K562 (cell line): ENCODE measurements around the gene KMT2C. TPM values are rescaled to one million over a fixed set of nuclear protein-coding genes. Genes with fewer than 3 reads are reported as not detected.

Experiments used
- CBX5 ChIP-seq: IDR thresholded peaks from 2 replicates; pipeline ENCODE4 v1.6.1; 2014; ENCODE audit warnings: low read depth, borderline replicate concordance
- CCNT2 ChIP-seq: IDR thresholded peaks from 2 replicates; pipeline ENCODE4 v1.6.1; 2011; ENCODE audit warnings: borderline replicate concordance, low read depth, mild to moderate bottlenecking, moderate library complexity, mixed read lengths, low read length; ENCODE audit not compliant: insufficient read length; ENCODE audit errors: extremely low read depth
- DACH1 ChIP-seq: fragments of 450-650 bp; IDR thresholded peaks from 2 replicates; pipeline ENCODE4 v1.6.1; 2018; ENCODE audit not compliant: partially characterized antibody
- FOXK2 ChIP-seq, 2 experiments: fragments of 450-650 bp; IDR thresholded peaks in 1 of 2; conservative IDR thresholded peaks in 1 of 2; 2 replicates each; pipeline ENCODE4 v1.6.1; 2016; ENCODE audit warnings: low read depth in 2 of 2, mild to moderate bottlenecking in 1 of 2
- GTF2F1 ChIP-seq: IDR thresholded peaks from 2 replicates; pipeline ENCODE4 v1.6.1; 2011; ENCODE audit warnings: low read depth, low read length, improper control_type of control experiment
- HDAC8 ChIP-seq: fragments of 450-650 bp; IDR thresholded peaks from 2 replicates; pipeline ENCODE4 v1.6.1; 2016; ENCODE audit warnings: mild to moderate bottlenecking, missing genetic modification characterization, moderate library complexity, missing compliant biosample characterization
- IRF2 ChIP-seq: sonication (generic); formaldehyde crosslinking; IDR thresholded peaks from 2 replicates; pipeline ENCODE4 v1.8.1; 2022; ENCODE audit warnings: mild to moderate bottlenecking, missing genetic modification reagents
- MYBL2 ChIP-seq, 2 experiments: fragments of 450-650 bp in 1 of 2; sonication (generic) in 1 of 2; formaldehyde crosslinking in 1 of 2; IDR thresholded peaks; 2 replicates each; pipeline versions ENCODE4 v1.6.1 to v1.8.1; 2017 to 2022; ENCODE audit warnings: borderline replicate concordance in 1 of 2, inconsistent platforms in 1 of 2, low read depth in 1 of 2, mild to moderate bottlenecking in 1 of 2, missing genetic modification reagents in 1 of 2, moderate library complexity in 1 of 2
- NR4A1 ChIP-seq, 2 experiments: fragments of 250-450 bp in 1 of 2; fragments of 450-650 bp in 1 of 2; sonication (Bioruptor Pico) in 1 of 2; IDR thresholded peaks; 2 replicates each; pipeline versions ENCODE4 v1.4.0 to v1.6.1; 2016 to 2020; ENCODE audit warnings: mild to moderate bottlenecking in 2 of 2, missing compliant biosample characterization in 1 of 2, missing genetic modification characterization in 1 of 2, moderate library complexity in 1 of 2
- POLR2AphosphoS5 ChIP-seq: IDR thresholded peaks from 2 replicates; pipeline ENCODE4 v1.6.1; 2011; ENCODE audit warnings: mild to moderate bottlenecking, low read depth, low read length, moderate library complexity; ENCODE audit not compliant: control insufficient read depth, insufficient read depth
- PTRF ChIP-seq: fragments of 450-650 bp; IDR thresholded peaks from 2 replicates; pipeline ENCODE4 v1.6.1; 2016; ENCODE audit warnings: mild to moderate bottlenecking, missing genetic modification characterization, missing compliant biosample characterization
- TAF9B ChIP-seq: fragments of 450-650 bp; IDR thresholded peaks from 2 replicates; pipeline ENCODE4 v1.6.1; 2018; ENCODE audit warnings: mild to moderate bottlenecking; ENCODE audit not compliant: partially characterized antibody
- TEAD2 ChIP-seq: fragments of 450-650 bp; IDR thresholded peaks from 2 replicates; pipeline ENCODE4 v1.6.1; 2016; ENCODE audit warnings: missing genetic modification characterization, control low read depth, missing compliant biosample characterization
- TSC22D4 ChIP-seq: fragments of 450-650 bp; IDR thresholded peaks from 2 replicates; pipeline ENCODE4 v1.6.1; 2016; ENCODE audit warnings: missing genetic modification characterization, missing biosample characterization, control low read depth
- XRCC3 ChIP-seq: fragments of 450-650 bp; IDR thresholded peaks from 2 replicates; pipeline ENCODE4 v1.6.1; 2017; ENCODE audit warnings: mild to moderate bottlenecking, moderate library complexity
- ZFP1 ChIP-seq: fragments of 450-650 bp; formaldehyde crosslinking; IDR thresholded peaks from 2 replicates; pipeline ENCODE4 v1.4.0; 2020; ENCODE audit warnings: mild to moderate bottlenecking, mixed read lengths
- ZFP30 ChIP-seq: fragments of 250-450 bp; sonication (Bioruptor Pico); IDR thresholded peaks from 2 replicates; pipeline ENCODE4 v1.8.0; 2022; ENCODE audit warnings: moderate library complexity, mild to moderate bottlenecking, inconsistent platforms, borderline replicate concordance
- ZNF23 ChIP-seq: fragments of 250-450 bp; sonication (Bioruptor Pico); IDR thresholded peaks from 2 replicates; pipeline ENCODE4 v1.4.0; 2020; ENCODE audit warnings: mild to moderate bottlenecking
- ZNF316 ChIP-seq: fragments of 450-650 bp; IDR thresholded peaks from 2 replicates; pipeline ENCODE4 v1.6.1; 2016
- polyA plus RNA-seq, 8 experiments: library from polyadenylated mRNA; depleted of rRNA in 4 of 8; stranded (reverse) in 5 of 8; unstranded in 3 of 8; fragments of >200 nt; fragmentation: Nextera tagmentation in 2 of 8; fragmentation: Illumina TruSeq in 1 of 8; extraction: Ambion mirVana in 2 of 8; extraction: Trizol in 1 of 8; gene quantifications; 2 replicates each; pipeline versions ENCODE4 v1.2.1 to v1.2.3, GENCODE V29; 2011 to 2014; ENCODE audit warnings: inconsistent platforms in 1 of 8, missing spikeins in 1 of 8
- total RNA-seq, 7 experiments: library from RNA; depleted of rRNA in 6 of 7; stranded (reverse); fragments of >200 nt in 6 of 7; fragmentation: Illumina TruSeq in 2 of 7; extraction: Trizol in 2 of 7; gene quantifications; 2 replicates each; pipeline versions ENCODE4 v1.2.1 to v1.2.3, GENCODE V29; 2011 to 2021; ENCODE audit warnings: low replicate concordance in 1 of 7
- TF ChIP-seq, protein P1 (sequence below): fragments of 200-800 bp; sonication (Bioruptor generic); IDR thresholded peaks from 2 replicates; pipeline ENCODE4 v1.6.1; 2016; ENCODE audit warnings: missing genetic modification characterization, missing compliant biosample characterization
- TF ChIP-seq, protein P2 (sequence below), 3 experiments: IDR thresholded peaks in 2 of 3; conservative IDR thresholded peaks in 1 of 3; 2 replicates each; pipeline ENCODE4 v1.5.1; 2011 to 2012; ENCODE audit warnings: low read length in 3 of 3, mild to moderate bottlenecking in 3 of 3, control low read depth in 2 of 3, improper control_type of control experiment in 1 of 3, inconsistent platforms in 1 of 3, low read depth in 1 of 3, mixed read lengths in 1 of 3, moderate library complexity in 1 of 3; ENCODE audit not compliant: insufficient read depth in 2 of 3
- TF ChIP-seq, protein P3 (sequence below): fragments of 250-450 bp; sonication (Bioruptor Pico); IDR thresholded peaks from 2 replicates; pipeline ENCODE4 v1.8.0; 2022; ENCODE audit warnings: moderate library complexity, mild to moderate bottlenecking, inconsistent platforms

KMT2C gene
- total and polyA plus RNA-seq, 9 of the 15 experiments (the other 6 are each of a cell fraction or from before 2014, with no cell fraction given) = 4.9 to 67.8 (median 27.1) TPM

DNA sequence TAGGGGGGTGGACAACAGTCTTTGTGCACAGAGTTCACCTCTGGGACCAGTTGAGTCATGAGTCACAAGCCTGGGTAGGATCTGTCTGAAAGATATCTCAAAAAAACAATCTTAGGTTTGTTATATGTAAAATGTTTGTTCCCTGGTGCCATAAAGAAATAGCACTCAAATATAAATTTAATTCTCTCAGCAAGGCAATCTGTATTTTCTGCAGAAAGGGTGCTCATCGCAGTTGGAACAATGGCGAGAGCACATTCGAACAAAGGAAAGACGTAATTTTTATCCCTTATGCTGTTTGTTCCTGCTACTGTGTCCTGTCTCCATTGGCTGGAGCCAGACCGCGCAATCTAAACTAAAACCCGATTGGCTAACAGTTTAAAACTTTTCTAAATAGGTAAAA is 346.6 kb downstream of the KMT2C start (continued):
- TF ChIP-seq, protein P1, sequence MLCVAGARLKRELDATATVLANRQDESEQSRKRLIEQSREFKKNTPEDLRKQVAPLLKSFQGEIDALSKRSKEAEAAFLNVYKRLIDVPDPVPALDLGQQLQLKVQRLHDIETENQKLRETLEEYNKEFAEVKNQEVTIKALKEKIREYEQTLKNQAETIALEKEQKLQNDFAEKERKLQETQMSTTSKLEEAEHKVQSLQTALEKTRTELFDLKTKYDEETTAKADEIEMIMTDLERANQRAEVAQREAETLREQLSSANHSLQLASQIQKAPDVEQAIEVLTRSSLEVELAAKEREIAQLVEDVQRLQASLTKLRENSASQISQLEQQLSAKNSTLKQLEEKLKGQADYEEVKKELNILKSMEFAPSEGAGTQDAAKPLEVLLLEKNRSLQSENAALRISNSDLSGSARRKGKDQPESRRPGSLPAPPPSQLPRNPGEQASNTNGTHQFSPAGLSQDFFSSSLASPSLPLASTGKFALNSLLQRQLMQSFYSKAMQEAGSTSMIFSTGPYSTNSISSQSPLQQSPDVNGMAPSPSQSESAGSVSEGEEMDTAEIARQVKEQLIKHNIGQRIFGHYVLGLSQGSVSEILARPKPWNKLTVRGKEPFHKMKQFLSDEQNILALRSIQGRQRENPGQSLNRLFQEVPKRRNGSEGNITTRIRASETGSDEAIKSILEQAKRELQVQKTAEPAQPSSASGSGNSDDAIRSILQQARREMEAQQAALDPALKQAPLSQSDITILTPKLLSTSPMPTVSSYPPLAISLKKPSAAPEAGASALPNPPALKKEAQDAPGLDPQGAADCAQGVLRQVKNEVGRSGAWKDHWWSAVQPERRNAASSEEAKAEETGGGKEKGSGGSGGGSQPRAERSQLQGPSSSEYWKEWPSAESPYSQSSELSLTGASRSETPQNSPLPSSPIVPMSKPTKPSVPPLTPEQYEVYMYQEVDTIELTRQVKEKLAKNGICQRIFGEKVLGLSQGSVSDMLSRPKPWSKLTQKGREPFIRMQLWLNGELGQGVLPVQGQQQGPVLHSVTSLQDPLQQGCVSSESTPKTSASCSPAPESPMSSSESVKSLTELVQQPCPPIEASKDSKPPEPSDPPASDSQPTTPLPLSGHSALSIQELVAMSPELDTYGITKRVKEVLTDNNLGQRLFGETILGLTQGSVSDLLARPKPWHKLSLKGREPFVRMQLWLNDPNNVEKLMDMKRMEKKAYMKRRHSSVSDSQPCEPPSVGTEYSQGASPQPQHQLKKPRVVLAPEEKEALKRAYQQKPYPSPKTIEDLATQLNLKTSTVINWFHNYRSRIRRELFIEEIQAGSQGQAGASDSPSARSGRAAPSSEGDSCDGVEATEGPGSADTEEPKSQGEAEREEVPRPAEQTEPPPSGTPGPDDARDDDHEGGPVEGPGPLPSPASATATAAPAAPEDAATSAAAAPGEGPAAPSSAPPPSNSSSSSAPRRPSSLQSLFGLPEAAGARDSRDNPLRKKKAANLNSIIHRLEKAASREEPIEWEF (CRISPR knock-in tag) = no peak
- no peak for TF ChIP-seq TEAD2 (tag)
- TF ChIP-seq IRF2 (CRISPR knock-in tag) = no peak
- TF ChIP-seq ZFP1 = no peak
- TF ChIP-seq GTF2F1 = no peak
- no peak for TF ChIP-seq ZNF23 (CRISPR knock-in tag)
- no peak for TF ChIP-seq FOXK2 (conservative IDR thresholded peaks at IDR 0.05 in 1 of 2, IDR thresholded peaks at IDR 0.05 in 1 of 2; ENCODE audit: low read depth in 2 of 2)
- TF ChIP-seq, protein P2, sequence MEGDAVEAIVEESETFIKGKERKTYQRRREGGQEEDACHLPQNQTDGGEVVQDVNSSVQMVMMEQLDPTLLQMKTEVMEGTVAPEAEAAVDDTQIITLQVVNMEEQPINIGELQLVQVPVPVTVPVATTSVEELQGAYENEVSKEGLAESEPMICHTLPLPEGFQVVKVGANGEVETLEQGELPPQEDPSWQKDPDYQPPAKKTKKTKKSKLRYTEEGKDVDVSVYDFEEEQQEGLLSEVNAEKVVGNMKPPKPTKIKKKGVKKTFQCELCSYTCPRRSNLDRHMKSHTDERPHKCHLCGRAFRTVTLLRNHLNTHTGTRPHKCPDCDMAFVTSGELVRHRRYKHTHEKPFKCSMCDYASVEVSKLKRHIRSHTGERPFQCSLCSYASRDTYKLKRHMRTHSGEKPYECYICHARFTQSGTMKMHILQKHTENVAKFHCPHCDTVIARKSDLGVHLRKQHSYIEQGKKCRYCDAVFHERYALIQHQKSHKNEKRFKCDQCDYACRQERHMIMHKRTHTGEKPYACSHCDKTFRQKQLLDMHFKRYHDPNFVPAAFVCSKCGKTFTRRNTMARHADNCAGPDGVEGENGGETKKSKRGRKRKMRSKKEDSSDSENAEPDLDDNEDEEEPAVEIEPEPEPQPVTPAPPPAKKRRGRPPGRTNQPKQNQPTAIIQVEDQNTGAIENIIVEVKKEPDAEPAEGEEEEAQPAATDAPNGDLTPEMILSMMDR (IDR thresholded peaks at IDR 0.05 in 2 of 3, conservative IDR thresholded peaks at IDR 0.05 in 1 of 3; ENCODE audit: insufficient read depth in 2 of 3, low read depth in 1 of 3, low read length in 3 of 3) = no peak
- no peak for TF ChIP-seq DACH1
- TF ChIP-seq MYBL2 (IDR thresholded peaks at IDR 0.05; ENCODE audit: low read depth) = no peak
- TF ChIP-seq MYBL2 (CRISPR knock-in tag; IDR thresholded peaks at IDR 0.05; ENCODE audit: borderline replicate concordance) = no peak
- TF ChIP-seq, protein P3, sequence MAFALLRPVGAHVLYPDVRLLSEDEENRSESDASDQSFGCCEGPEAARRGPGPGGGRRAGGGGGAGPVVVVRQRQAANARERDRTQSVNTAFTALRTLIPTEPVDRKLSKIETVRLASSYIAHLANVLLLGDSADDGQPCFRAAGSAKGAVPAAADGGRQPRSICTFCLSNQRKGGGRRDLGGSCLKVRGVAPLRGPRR (CRISPR knock-in tag) = no peak
- TF ChIP-seq NR4A1 (CRISPR knock-in tag; IDR thresholded peaks at IDR 0.05) = no peak
- TF ChIP-seq NR4A1 (tag; IDR thresholded peaks at IDR 0.05) = no peak
- no peak for TF ChIP-seq POLR2AphosphoS5
- no peak for TF ChIP-seq CCNT2
- peak; percentile 70; the same call in 1 of the 2 replicates for TF ChIP-seq CBX5
- no peak for TF ChIP-seq TSC22D4 (tag)
- no peak for TF ChIP-seq PTRF
- TF ChIP-seq TAF9B = no peak
- peak; percentile 60; the same call in 1 of the 2 replicates for TF ChIP-seq XRCC3
- no peak for TF ChIP-seq HDAC8 (tag)
- TF ChIP-seq ZNF316 = no peak
- no peak for TF ChIP-seq ZFP30
